Neural cell (in vitro differentiated cells): ENCODE data around the gene PSMG3. TPM values are rescaled to one million over a fixed set of nuclear protein-coding genes. Genes with fewer than 3 reads are reported as not detected.

Experiments
- H2AFZ ChIP-seq: fragments of 200-600, 300-800 bp; sonication (generic), shearing (Covaris generic); 2 replicates; pipeline ENCODE4 v1.6.0; 2014; ENCODE audit warnings: low read depth, mild to moderate bottlenecking, antibody characterized with exemption, low read length, moderate library complexity
- H3F3A ChIP-seq: fragments of 200-600 bp; shearing (Covaris generic); 2 replicates; pipeline ENCODE4 v1.6.1; 2016; ENCODE audit warnings: mild to moderate bottlenecking, moderate library complexity, mixed read lengths, antibody characterized with exemption, low read length; ENCODE audit not compliant: insufficient read depth, poor library complexity, severe bottlenecking
- H3K27ac ChIP-seq: fragments of 200-600, 300-800 bp; sonication (generic), shearing (Covaris generic); 2 replicates; pipeline ENCODE4 v1.5.1; 2014; ENCODE audit warnings: mild to moderate bottlenecking, low read length, moderate library complexity
- H3K27me3 ChIP-seq: fragments of 300-800, 200-600 bp; sonication (generic), shearing (Covaris generic); 2 replicates; pipeline ENCODE4 v1.6.0; 2014; ENCODE audit warnings: mild to moderate bottlenecking, low read depth, low read length, moderate library complexity; ENCODE audit not compliant: insufficient read depth
- H3K36me3 ChIP-seq: fragments of 300-800, 200-600 bp; sonication (generic), shearing (Covaris generic); 2 replicates; pipeline ENCODE4 v1.5.1; 2014; ENCODE audit warnings: mild to moderate bottlenecking, antibody characterized with exemption, low read length, moderate library complexity; ENCODE audit not compliant: insufficient read depth
- H3K4me2 ChIP-seq: fragments of 300-800, 200-600 bp; sonication (generic), shearing (Covaris generic); 2 replicates; pipeline ENCODE4 v1.6.0; 2014; ENCODE audit warnings: mild to moderate bottlenecking, low read length
- H3K4me3 ChIP-seq: fragments of 300-800, 200-600 bp; sonication (generic), shearing (Covaris generic); 2 replicates; pipeline ENCODE4 v1.5.1; 2014; ENCODE audit warnings: mild to moderate bottlenecking, low read length, moderate library complexity
- H3K79me2 ChIP-seq: fragments of 200-600 bp; shearing (Covaris generic); replicated peaks from 2 replicates; pipeline ENCODE4 v1.6.0; 2014; ENCODE audit warnings: mild to moderate bottlenecking, low read length, moderate library complexity; ENCODE audit not compliant: insufficient read depth
- H3K9ac ChIP-seq: fragments of 300-800, 200-600 bp; sonication (generic), shearing (Covaris generic); 2 replicates; pipeline ENCODE4 v1.6.1; 2016; ENCODE audit warnings: mild to moderate bottlenecking, low read length, mixed read lengths
- H3K9me2 ChIP-seq: fragments of 200-600 bp; shearing (Covaris generic); 2 replicates; pipeline ENCODE4 v1.6.1; 2016; ENCODE audit warnings: mild to moderate bottlenecking, low read length, mixed read lengths; ENCODE audit not compliant: insufficient read depth
- H3K9me3 ChIP-seq: fragments of 200-600, 300-800 bp; sonication (generic), shearing (Covaris generic); 2 replicates; pipeline ENCODE4 v1.6.1; 2016; ENCODE audit warnings: mild to moderate bottlenecking, mixed run types, low read length, moderate library complexity, mixed read lengths
- H4K20me1 ChIP-seq: fragments of 200-600 bp; shearing (Covaris generic); 2 replicates; pipeline ENCODE4 v1.6.1; 2016; ENCODE audit warnings: mild to moderate bottlenecking, mixed run types; ENCODE audit not compliant: insufficient read depth
- EP300 ChIP-seq: fragments of 450-650 bp; conservative IDR thresholded peaks from 2 replicates; pipeline ENCODE4 v1.6.1; 2014; ENCODE audit warnings: antibody characterized with exemption, mild to moderate bottlenecking, moderate library complexity; ENCODE audit not compliant: poor library complexity, severe bottlenecking
- EZH2 ChIP-seq: fragments of 200-600, 300-800 bp; shearing (Covaris generic), sonication (generic); IDR thresholded peaks from 2 replicates; pipeline ENCODE4 v1.6.1; 2014; ENCODE audit warnings: antibody characterized with exemption, low read length, borderline replicate concordance, mild to moderate bottlenecking; ENCODE audit not compliant: insufficient read depth, poor library complexity, severe bottlenecking
- MXI1 ChIP-seq: fragments of 450-650 bp; conservative IDR thresholded peaks from 2 replicates; pipeline ENCODE4 v1.6.1; 2014; ENCODE audit warnings: antibody characterized with exemption, mild to moderate bottlenecking; ENCODE audit not compliant: poor library complexity, severe bottlenecking
- POLR2AphosphoS5 ChIP-seq: IDR thresholded peaks from 2 replicates; pipeline ENCODE4 v1.6.1; 2012
- RAD21 ChIP-seq: fragments of 450-650 bp; conservative IDR thresholded peaks from 2 replicates; pipeline ENCODE4 v1.6.1; 2014; ENCODE audit warnings: antibody characterized with exemption, mild to moderate bottlenecking, moderate library complexity
- SMC3 ChIP-seq: fragments of 450-650 bp; conservative IDR thresholded peaks from 2 replicates; pipeline ENCODE4 v1.6.1; 2014; ENCODE audit warnings: antibody characterized with exemption, mild to moderate bottlenecking, moderate library complexity; ENCODE audit not compliant: poor library complexity
- TAF1 ChIP-seq: IDR thresholded peaks from 2 replicates; pipeline ENCODE4 v1.6.1; 2012; ENCODE audit warnings: low read depth
- polyA plus RNA-seq: library from polyadenylated mRNA; depleted of rRNA; stranded (reverse); fragments of >200 nt; gene quantifications from 2 replicates; pipeline ENCODE4 v1.2.3, GENCODE V29; 2014
- TF ChIP-seq, protein P1 (sequence below): IDR thresholded peaks from 2 replicates; pipeline ENCODE4 v1.6.1; 2012; ENCODE audit warnings: borderline replicate concordance
- TF ChIP-seq, protein P2 (sequence below): fragments of 450-650 bp; IDR thresholded peaks from 2 replicates; pipeline ENCODE4 v1.5.1; 2014; ENCODE audit warnings: antibody characterized with exemption, mild to moderate bottlenecking, moderate library complexity; ENCODE audit not compliant: poor library complexity, severe bottlenecking

Gene PSMG3
- polyA plus RNA-seq, 1 donor from 2014 or later, result 50.6 TPM

DNA sequence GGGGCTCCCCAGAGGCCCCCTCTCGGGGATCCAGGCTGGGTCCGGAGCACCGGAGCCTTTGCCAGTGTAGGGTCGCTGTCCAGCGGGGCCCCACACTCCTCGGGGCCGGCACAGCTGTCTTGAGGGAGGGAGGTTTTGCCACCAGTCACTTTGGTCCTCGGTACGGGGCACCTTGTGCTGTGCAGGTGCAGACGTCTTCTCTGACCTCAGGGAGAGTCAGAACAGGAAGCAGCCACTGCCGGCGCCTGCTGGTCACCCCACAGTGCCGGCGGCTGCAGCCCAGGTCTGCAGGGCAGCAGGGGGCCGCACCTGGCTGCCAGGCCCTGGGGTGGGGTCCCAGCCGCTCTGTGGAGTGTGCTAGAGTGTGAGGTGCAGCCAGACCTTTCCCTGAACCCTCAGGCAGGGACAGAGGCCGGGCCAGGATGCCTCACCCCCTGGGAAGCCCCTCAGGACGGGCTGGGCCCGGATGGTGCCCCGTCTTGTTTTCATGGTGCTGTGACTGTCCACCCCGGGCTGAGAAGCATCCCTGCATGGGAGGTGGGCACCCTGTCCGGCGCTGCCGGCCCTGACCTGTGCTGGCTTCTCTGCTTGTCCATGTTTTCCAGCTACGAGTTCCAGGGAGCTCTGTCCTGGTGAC is 31.2 kb downstream of the PSMG3 start:
- Histone ChIP-seq H3F3A (no peaks in the 10 kb centered on the region), H3K4me3 (peak overlapping the region; percentile 61), H3K9me3 (no peaks in the 10 kb centered on the region), H3K27ac (peak overlapping the region; percentile 79), H3K9ac (peak overlapping the region; percentile 67), H3K4me2 (no peak overlapping the region), H3K27me3 (no peaks in the 10 kb centered on the region), H2AFZ (no peak overlapping the region), H3K36me3 (no peaks in the 10 kb centered on the region), H3K79me2 (peaks cover 13% of the 10 kb centered on the region), H3K9me2 (no peaks in the 10 kb centered on the region), H4K20me1 (no peaks in the 10 kb centered on the region)
- TF ChIP-seq, protein P1, sequence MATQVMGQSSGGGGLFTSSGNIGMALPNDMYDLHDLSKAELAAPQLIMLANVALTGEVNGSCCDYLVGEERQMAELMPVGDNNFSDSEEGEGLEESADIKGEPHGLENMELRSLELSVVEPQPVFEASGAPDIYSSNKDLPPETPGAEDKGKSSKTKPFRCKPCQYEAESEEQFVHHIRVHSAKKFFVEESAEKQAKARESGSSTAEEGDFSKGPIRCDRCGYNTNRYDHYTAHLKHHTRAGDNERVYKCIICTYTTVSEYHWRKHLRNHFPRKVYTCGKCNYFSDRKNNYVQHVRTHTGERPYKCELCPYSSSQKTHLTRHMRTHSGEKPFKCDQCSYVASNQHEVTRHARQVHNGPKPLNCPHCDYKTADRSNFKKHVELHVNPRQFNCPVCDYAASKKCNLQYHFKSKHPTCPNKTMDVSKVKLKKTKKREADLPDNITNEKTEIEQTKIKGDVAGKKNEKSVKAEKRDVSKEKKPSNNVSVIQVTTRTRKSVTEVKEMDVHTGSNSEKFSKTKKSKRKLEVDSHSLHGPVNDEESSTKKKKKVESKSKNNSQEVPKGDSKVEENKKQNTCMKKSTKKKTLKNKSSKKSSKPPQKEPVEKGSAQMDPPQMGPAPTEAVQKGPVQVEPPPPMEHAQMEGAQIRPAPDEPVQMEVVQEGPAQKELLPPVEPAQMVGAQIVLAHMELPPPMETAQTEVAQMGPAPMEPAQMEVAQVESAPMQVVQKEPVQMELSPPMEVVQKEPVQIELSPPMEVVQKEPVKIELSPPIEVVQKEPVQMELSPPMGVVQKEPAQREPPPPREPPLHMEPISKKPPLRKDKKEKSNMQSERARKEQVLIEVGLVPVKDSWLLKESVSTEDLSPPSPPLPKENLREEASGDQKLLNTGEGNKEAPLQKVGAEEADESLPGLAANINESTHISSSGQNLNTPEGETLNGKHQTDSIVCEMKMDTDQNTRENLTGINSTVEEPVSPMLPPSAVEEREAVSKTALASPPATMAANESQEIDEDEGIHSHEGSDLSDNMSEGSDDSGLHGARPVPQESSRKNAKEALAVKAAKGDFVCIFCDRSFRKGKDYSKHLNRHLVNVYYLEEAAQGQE, result no peak
- TF ChIP-seq TAF1, result no peak
- no peak for TF ChIP-seq RAD21
- TF ChIP-seq EP300, result no peak
- no peak for TF ChIP-seq SMC3
- no peak for TF ChIP-seq EZH2
- TF ChIP-seq MXI1, result no peak
- TF ChIP-seq, protein P2, sequence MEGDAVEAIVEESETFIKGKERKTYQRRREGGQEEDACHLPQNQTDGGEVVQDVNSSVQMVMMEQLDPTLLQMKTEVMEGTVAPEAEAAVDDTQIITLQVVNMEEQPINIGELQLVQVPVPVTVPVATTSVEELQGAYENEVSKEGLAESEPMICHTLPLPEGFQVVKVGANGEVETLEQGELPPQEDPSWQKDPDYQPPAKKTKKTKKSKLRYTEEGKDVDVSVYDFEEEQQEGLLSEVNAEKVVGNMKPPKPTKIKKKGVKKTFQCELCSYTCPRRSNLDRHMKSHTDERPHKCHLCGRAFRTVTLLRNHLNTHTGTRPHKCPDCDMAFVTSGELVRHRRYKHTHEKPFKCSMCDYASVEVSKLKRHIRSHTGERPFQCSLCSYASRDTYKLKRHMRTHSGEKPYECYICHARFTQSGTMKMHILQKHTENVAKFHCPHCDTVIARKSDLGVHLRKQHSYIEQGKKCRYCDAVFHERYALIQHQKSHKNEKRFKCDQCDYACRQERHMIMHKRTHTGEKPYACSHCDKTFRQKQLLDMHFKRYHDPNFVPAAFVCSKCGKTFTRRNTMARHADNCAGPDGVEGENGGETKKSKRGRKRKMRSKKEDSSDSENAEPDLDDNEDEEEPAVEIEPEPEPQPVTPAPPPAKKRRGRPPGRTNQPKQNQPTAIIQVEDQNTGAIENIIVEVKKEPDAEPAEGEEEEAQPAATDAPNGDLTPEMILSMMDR, result no peak
- no peak for TF ChIP-seq POLR2AphosphoS5

DNA sequence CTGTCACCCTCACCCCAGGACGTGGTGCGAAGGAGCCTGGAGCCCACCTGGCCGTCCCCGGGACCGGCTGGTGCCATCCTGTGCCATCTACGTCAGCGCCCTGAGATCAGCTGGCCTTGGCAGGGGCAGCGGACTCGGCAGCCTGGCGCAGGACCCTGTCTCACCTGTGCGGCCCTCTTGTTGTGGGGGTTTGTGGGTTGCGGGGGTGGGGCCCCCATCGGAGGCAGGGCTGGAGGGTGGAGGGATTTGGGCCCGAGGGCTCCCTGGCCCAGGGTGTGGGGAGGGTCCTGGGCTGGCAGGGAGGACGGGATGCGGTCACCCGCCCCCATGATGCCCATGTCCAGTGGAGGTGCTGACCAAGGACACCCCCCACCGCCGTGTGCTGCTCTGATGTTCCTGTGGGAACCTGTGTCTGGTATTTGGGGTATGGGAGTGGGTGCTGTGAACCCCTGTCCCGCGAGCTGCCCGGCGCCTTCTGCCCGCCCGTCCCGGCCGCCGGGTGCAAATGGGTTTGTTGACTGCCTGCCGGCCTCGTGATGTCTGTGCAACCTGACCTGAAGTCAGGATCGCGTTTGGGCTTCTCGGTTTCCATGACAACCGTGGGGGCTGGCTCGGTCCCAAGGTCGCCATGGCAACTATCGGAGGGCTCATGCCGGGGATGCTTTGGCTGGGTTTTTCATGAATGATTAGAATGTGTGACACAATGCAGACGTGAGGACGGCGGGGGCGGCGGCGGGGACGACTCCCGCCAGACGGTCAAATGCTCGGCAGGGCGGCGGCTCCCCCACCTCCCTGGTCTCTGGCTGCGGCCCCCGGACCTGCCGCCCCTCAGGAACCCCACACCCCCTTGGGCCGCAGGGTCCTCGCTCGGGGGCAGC is 32.1 kb downstream of the PSMG3 start:
- Histone ChIP-seq H2AFZ (no peak overlapping the region), H3K9ac (peak overlapping the region; percentile 67), H3K9me2 (no peaks in the 10 kb centered on the region), H3K9me3 (no peaks in the 10 kb centered on the region), H3K36me3 (no peaks in the 10 kb centered on the region), H4K20me1 (no peaks in the 10 kb centered on the region), H3K27me3 (no peaks in the 10 kb centered on the region), H3K4me3 (peak overlapping the region; percentile 61), H3K27ac (peak overlapping the region; percentile 79), H3F3A (no peaks in the 10 kb centered on the region), H3K4me2 (peak overlapping the region; percentile 1), H3K79me2 (peaks cover 13% of the 10 kb centered on the region)
- no peak for TF ChIP-seq POLR2AphosphoS5
- TF ChIP-seq MXI1, result peak; percentile 84
- peak; percentile 17 for TF ChIP-seq SMC3
- peak; percentile 38 for TF ChIP-seq EP300
